Endodermal cell (in vitro differentiated cells): ENCODE data around the gene ALG14. TPM values are rescaled to one million over a fixed set of nuclear protein-coding genes. Genes with fewer than 3 reads are reported as not detected.

Experiments
- DNase-seq: peaks from one replicate; pipeline ENCODE4 v3.0.0-alpha.2; 2017
- H3K27ac ChIP-seq: 2 replicates; pipeline ENCODE4 v1.5.1; 2013; ENCODE audit warnings: mild to moderate bottlenecking, low read depth, low read length, moderate library complexity
- H3K27me3 ChIP-seq: 2 replicates; pipeline ENCODE4 v1.6.1; 2013; ENCODE audit warnings: mild to moderate bottlenecking, low read length, moderate library complexity; ENCODE audit not compliant: insufficient read depth, control insufficient read depth, poor library complexity, severe bottlenecking
- H3K36me3 ChIP-seq: 2 replicates; pipeline ENCODE4 v1.7.0; 2013; ENCODE audit warnings: mild to moderate bottlenecking, low read length, moderate library complexity; ENCODE audit not compliant: control insufficient read depth, insufficient read depth
- H3K4me1 ChIP-seq: one replicate; pipeline ENCODE4 v1.7.0; 2013; ENCODE audit warnings: low read length; ENCODE audit not compliant: control insufficient read depth, insufficient read depth
- H3K4me3 ChIP-seq: 2 replicates; pipeline ENCODE4 v1.5.1; 2013; ENCODE audit warnings: mild to moderate bottlenecking, low read length, moderate library complexity
- H3K9ac ChIP-seq: 2 replicates; pipeline ENCODE4 v1.6.1; 2013; ENCODE audit warnings: mild to moderate bottlenecking, low read length, moderate library complexity; ENCODE audit not compliant: poor library complexity, severe bottlenecking; ENCODE audit errors: extremely low read depth
- H3K9me3 ChIP-seq: 2 replicates; pipeline ENCODE4 v1.6.1; 2013; ENCODE audit warnings: mild to moderate bottlenecking, low read length, moderate library complexity; ENCODE audit not compliant: control insufficient read depth
- H3K27ac Mint-ChIP-seq: 2 replicates; pipeline ENCODE4 v1.8.0; 2020; ENCODE audit warnings: mixed read lengths
- H3K27me3 Mint-ChIP-seq: 2 replicates; pipeline ENCODE4 v1.8.0; 2021; ENCODE audit warnings: mild to moderate bottlenecking, mixed read lengths; ENCODE audit not compliant: insufficient read depth
- H3K36me3 Mint-ChIP-seq: 2 replicates; pipeline ENCODE4 v1.8.0; 2020; ENCODE audit warnings: low read depth, mixed read lengths
- H3K4me1 Mint-ChIP-seq: 2 replicates; pipeline ENCODE4 v1.8.0; 2020; ENCODE audit warnings: mixed read lengths
- H3K4me3 Mint-ChIP-seq: 2 replicates; pipeline ENCODE4 v1.8.0; 2020; ENCODE audit warnings: mild to moderate bottlenecking, moderate library complexity, mixed read lengths
- H3K9me3 Mint-ChIP-seq: 2 replicates; pipeline ENCODE4 v1.8.0; 2020; ENCODE audit warnings: mild to moderate bottlenecking, mixed read lengths
- WGBS, 2 experiments: methylation state at CpG; one replicate each; pipeline versions ENCODE4 v1.1.5 to v1.1.7; 2013; ENCODE audit warnings: missing lambda C conversion rate in 2 of 2, mixed read lengths in 1 of 2; ENCODE audit not compliant: insufficient coverage in 1 of 2, insufficient read length in 1 of 2; 5-methylcytosine and 5-hydroxymethylcytosine counted together
- total RNA-seq, 2 donors: library from RNA; stranded (reverse); fragmentation: NEBNext Ultra II Directional in 1 of 2; extraction: Animal tissue kit (Norgen Biotek cat#: 25700) in 1 of 2; gene quantifications; 2 replicates in 1 of 2; 3 replicates in 1 of 2; pipeline ENCODE4 v1.2.1, GENCODE V29; 2021
- TF ChIP-seq, protein P1 (sequence below): fragments of 200-600 bp; sonication (generic); conservative IDR thresholded peaks from 2 replicates; pipeline ENCODE4 v1.5.0; 2021; ENCODE audit warnings: antibody characterized with exemption, mild to moderate bottlenecking

ALG14 gene
- total RNA-seq, 2 donors from 2014 or later = 5.9 to 7.0 TPM

DNA sequence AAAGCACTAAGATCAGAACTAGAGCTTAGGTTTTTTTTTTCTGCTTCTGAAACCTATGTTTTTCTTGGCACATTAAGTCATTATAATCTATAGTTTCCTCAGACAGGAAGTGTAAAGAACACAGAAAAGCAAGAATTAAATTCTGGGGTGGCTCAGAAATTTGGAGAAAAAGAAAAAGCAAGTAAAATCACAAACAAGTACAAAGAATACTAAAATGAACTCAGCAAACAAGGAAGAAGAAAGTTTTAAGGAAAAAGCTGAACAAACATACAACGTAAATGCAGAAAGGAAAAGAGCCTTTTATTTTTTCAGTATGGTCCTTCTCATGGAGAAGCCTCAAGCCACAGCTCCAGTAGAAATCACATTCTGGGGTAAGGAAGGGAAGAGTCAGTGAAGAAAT lies 137.3 kb downstream of the ALG14 start:
- peaks cover 21% of the 10 kb centered on the region for H3K4me1 Mint-ChIP-seq
- H3K27ac Mint-ChIP-seq = no peak overlapping the region
- TF ChIP-seq, protein P1, sequence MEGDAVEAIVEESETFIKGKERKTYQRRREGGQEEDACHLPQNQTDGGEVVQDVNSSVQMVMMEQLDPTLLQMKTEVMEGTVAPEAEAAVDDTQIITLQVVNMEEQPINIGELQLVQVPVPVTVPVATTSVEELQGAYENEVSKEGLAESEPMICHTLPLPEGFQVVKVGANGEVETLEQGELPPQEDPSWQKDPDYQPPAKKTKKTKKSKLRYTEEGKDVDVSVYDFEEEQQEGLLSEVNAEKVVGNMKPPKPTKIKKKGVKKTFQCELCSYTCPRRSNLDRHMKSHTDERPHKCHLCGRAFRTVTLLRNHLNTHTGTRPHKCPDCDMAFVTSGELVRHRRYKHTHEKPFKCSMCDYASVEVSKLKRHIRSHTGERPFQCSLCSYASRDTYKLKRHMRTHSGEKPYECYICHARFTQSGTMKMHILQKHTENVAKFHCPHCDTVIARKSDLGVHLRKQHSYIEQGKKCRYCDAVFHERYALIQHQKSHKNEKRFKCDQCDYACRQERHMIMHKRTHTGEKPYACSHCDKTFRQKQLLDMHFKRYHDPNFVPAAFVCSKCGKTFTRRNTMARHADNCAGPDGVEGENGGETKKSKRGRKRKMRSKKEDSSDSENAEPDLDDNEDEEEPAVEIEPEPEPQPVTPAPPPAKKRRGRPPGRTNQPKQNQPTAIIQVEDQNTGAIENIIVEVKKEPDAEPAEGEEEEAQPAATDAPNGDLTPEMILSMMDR = no peak
- WGBS, 2 experiments = 93 to 100% methylated on average over 1 of the region's 1 CpG
- H3K36me3 Mint-ChIP-seq = peaks cover 11% of the 10 kb centered on the region
- Histone ChIP-seq H3K4me3 (no peak overlapping the region), H3K4me1 (peaks cover 6% of the 10 kb centered on the region), H3K27ac (no peak overlapping the region), H3K27me3 (no peaks in the 10 kb centered on the region), H3K9ac (no peak overlapping the region), H3K36me3 (peaks cover 5% of the 10 kb centered on the region), H3K9me3 (no peaks in the 10 kb centered on the region)
- no peak for DNase-seq
- H3K9me3 Mint-ChIP-seq = no peaks in the 10 kb centered on the region
- H3K4me3 Mint-ChIP-seq = no peak overlapping the region
- H3K27me3 Mint-ChIP-seq = peaks cover 3% of the 10 kb centered on the region

DNA sequence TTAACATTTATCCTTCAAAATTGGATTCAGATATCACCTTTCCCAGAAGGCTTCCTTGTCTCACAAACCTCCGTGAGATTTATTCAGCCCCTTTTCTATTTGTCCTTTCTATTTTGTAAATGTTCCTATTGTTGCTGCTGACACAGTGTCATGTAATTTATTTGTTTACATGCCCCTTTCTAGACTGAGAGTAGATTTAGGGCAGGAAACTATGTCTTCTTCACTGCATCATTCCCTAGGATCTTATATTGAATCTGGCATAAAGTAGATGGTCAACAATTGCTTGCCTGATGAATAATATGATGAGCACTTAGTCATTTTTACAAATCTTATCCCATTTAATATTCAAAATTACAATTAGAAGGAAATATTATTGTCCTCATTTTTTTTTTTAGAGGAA lies 137.7 kb downstream of the ALG14 start:
- Histone ChIP-seq H3K4me3 (no peak overlapping the region), H3K9me3 (no peaks in the 10 kb centered on the region), H3K36me3 (peaks cover 5% of the 10 kb centered on the region), H3K27ac (no peak overlapping the region), H3K9ac (no peak overlapping the region), H3K27me3 (no peaks in the 10 kb centered on the region), H3K4me1 (peaks cover 6% of the 10 kb centered on the region)
- Mint-ChIP-seq H3K36me3 (peaks cover 11% of the 10 kb centered on the region), H3K4me3 (no peak overlapping the region), H3K27me3 (peaks cover 3% of the 10 kb centered on the region), H3K27ac (no peak overlapping the region), H3K9me3 (no peaks in the 10 kb centered on the region), H3K4me1 (peaks cover 25% of the 10 kb centered on the region)
- TF ChIP-seq, protein P1 = no peak
- 71% methylated on average over 1 of the region's 1 CpG; no CpG with 5 or more reads in 1 of the 2 experiments for WGBS, 2 experiments
- no peak for DNase-seq

DNA sequence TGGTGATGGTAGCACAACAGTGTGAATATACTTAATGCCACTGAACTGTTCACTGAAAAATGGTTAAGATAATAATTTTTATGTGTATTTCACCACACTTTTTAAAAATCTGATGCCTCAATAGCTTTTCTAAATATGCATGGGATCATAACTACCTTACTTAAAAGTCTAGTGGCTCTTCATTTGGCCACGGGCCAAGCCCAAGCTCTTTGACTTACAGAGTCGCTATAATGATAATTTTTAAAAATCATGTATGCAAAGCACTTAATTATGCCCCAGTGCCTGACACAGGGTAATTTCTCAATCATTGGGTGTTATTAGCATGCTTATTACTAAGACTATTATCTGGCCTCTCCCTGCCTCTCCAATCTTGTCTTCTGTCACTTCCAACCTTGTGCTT lies 138.2 kb downstream of the ALG14 start:
- TF ChIP-seq, protein P1 = no peak
- H3K27ac Mint-ChIP-seq = no peak overlapping the region
- peaks cover 5% of the 10 kb centered on the region for H3K36me3 ChIP-seq
- no peak for DNase-seq
- H3K27me3 ChIP-seq = no peaks in the 10 kb centered on the region
- no peaks in the 10 kb centered on the region for H3K9me3 Mint-ChIP-seq
- no peak overlapping the region for H3K9ac ChIP-seq
- H3K36me3 Mint-ChIP-seq = peaks cover 11% of the 10 kb centered on the region
- peaks cover 9% of the 10 kb centered on the region for H3K4me1 ChIP-seq
- H3K4me1 Mint-ChIP-seq = peaks cover 30% of the 10 kb centered on the region
- no peak overlapping the region for H3K4me3 ChIP-seq
- no peak overlapping the region for H3K4me3 Mint-ChIP-seq
- H3K27me3 Mint-ChIP-seq = peaks cover 3% of the 10 kb centered on the region
- 79% methylated on average over 2 of the region's 2 CpGs; no CpG with 5 or more reads in 1 of the 2 experiments for WGBS, 2 experiments
- no peaks in the 10 kb centered on the region for H3K9me3 ChIP-seq
- H3K27ac ChIP-seq = no peak overlapping the region
